ENCODE results near the gene VWA2.

The VWA2 gene

GRCh38 chr10:114289096-114289436 is 50.0 kb downstream of the VWA2 start:
- Histone ChIP-seq H3K4me1 (no peaks in the 10 kb centered on the region), H3K9me3 (no peaks in the 10 kb centered on the region), H3K27me3 (no peaks in the 10 kb centered on the region), H3K4me3 (ENCODE audit: low read depth, low read length) (no peak overlapping the region), H3K36me3 (no peaks in the 10 kb centered on the region)
- no peak for TF ChIP-seq CTCF (IDR thresholded peaks at IDR 0.05; ENCODE audit: low read depth, low read length)
- DNase-seq = no peak

GRCh38 chr10:114290038-114290437 is 51.0 kb downstream of the VWA2 start:
- no peak for TF ChIP-seq CTCF (IDR thresholded peaks at IDR 0.05; ENCODE audit: low read depth, low read length)
- H3K4me3 ChIP-seq (ENCODE audit: low read depth, low read length) = no peak overlapping the region

GRCh38 chr10:114291076-114291475 is 52.0 kb downstream of the VWA2 start:
- Histone ChIP-seq H3K4me3 (ENCODE audit: low read depth, low read length) (no peak overlapping the region), H3K9me3 (no peaks in the 10 kb centered on the region), H3K36me3 (no peaks in the 10 kb centered on the region), H3K4me1 (no peaks in the 10 kb centered on the region), H3K27me3 (no peaks in the 10 kb centered on the region)
- TF ChIP-seq CTCF (IDR thresholded peaks at IDR 0.05; ENCODE audit: low read depth, low read length) = no peak
- no peak for DNase-seq

More at GRCh38 chr10:114290038-114290437, 51.0 kb downstream of the VWA2 start:
- H3K9me3 ChIP-seq = no peaks in the 10 kb centered on the region
- DNase-seq = no peak
- no peaks in the 10 kb centered on the region for H3K27me3 ChIP-seq
- no peaks in the 10 kb centered on the region for H3K4me1 ChIP-seq
- H3K36me3 ChIP-seq = no peaks in the 10 kb centered on the region

GRCh38 chr10:114291516-114291915 is 52.5 kb downstream of the VWA2 start:
- TF ChIP-seq CTCF (IDR thresholded peaks at IDR 0.05; ENCODE audit: low read depth, low read length) = no peak
- no peak overlapping the region for H3K4me3 ChIP-seq (ENCODE audit: low read depth, low read length)
- H3K27me3 ChIP-seq = no peaks in the 10 kb centered on the region
- H3K9me3 ChIP-seq = no peaks in the 10 kb centered on the region
- H3K36me3 ChIP-seq = no peaks in the 10 kb centered on the region
- no peak for DNase-seq
- no peaks in the 10 kb centered on the region for H3K4me1 ChIP-seq

- no peak for TF ChIP-seq CTCF (IDR thresholded peaks at IDR 0.05; ENCODE audit: low read depth, low read length)
- Histone ChIP-seq H3K4me3 (ENCODE audit: low read depth, low read length) (no peak overlapping the region), H3K36me3 (no peaks in the 10 kb centered on the region), H3K4me1 (no peaks in the 10 kb centered on the region), H3K27me3 (no peaks in the 10 kb centered on the region), H3K9me3 (no peaks in the 10 kb centered on the region)
- DNase-seq = no peak
Measured at GRCh38 chr10:114293075-114293474, 54.0 kb downstream of the VWA2 start.

GRCh38 chr10:114294549-114294948 is 55.5 kb downstream of the VWA2 start:
- no peaks in the 10 kb centered on the region for H3K36me3 ChIP-seq
- H3K9me3 ChIP-seq = no peaks in the 10 kb centered on the region
- H3K4me1 ChIP-seq = no peaks in the 10 kb centered on the region

More at GRCh38 chr10:114294549-114294948, 55.5 kb downstream of the VWA2 start:
- Histone ChIP-seq H3K27me3 (no peaks in the 10 kb centered on the region), H3K4me3 (ENCODE audit: low read depth, low read length) (no peak overlapping the region)
- no peak for DNase-seq
- no peak for TF ChIP-seq CTCF (IDR thresholded peaks at IDR 0.05; ENCODE audit: low read depth, low read length)

Data from BE2C (cell line).